Stimulated activated CD4-positive, alpha-beta T cell treated with anti-CD3 and anti-CD28 coated beads, Interleukin-12 subunit alpha, Interleukin-12 subunit beta, amount 100 ng/mL, for 24 hours (primary cell): ENCODE results near the gene RPH3AL.
"Not testable (repeated sequence)": the region's sequence is repeated elsewhere in the genome, so short reads cannot be mapped to it uniquely, and the experiment has no call there.

Source experiments
- DNase-seq, 2 experiments: peaks; one replicate each; pipeline ENCODE4 v3.0.0-alpha.2; 2020; ENCODE audit warnings: low read depth in 2 of 2

Gene RPH3AL

DNA sequence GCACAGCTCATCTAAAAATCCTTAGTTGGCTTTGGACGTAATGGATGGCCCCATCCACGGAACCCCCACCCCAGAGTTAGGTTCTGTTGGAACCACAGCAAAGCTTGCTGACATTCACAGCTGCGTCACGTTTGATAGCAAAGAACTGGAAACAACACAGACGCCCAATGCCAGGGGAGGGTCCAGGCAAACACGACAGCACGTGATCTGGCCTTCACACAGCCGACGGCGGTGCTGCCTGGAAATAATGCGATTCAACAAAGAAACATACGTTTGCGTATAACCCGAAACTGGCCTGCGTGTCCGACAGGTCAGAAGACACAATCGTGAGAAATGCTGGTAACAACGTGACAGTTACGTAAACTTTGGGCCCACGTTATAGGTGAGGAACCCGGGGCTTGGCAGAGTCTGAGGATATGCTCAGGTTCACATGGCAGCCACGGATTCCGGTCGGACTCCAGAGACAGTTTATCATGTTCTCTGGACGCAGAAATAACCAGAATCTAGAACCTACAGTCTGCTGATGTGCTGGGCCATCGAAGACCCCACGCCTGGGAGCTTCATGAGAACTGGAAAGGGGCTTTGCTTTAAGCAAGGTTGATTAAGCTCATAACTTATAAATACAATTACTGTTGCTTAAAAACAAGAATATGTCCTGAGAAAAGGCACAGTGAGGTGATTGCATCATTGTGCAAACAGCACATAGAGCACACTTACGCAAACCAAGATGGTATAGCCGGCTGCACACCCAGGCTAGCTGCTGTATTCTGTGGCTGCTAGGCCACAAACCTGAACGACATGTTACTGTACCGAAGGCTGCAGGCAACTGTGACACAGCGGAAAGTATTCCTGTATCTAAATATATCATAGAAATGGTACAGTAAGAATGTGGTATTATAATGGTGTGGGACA is 70.4 kb downstream of the RPH3AL start:
- no peak for DNase-seq

DNA sequence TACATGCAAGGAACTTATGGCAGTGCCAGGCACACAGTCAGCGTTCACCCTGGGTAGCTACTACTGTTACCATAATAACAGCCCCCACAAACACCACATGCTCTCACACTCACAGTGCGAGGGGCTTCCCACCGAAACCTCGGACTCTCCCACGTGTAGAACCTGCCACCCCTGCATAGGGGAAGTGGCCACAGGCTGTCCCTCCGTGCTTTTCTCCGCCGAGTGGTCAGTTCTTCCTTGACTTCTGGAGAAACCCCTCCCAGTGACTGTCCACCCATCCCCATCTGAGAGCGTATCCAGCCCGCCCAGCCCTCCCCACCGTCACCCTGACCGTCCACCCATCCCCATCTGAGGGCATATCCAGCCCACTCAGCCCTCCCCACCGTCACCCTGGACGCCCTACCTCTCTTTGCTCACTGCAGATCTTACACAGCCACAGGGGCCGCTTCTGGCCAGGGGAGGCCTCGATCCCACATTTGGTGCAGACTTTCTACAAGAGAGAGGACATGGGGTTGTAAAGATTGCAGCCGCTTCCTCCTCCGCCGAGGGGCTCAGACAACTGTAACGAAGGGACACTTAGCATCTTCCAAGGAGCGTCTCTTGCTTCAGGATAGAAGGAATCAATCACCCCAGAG is 71.1 kb downstream of the RPH3AL start:
- no peak for DNase-seq

DNA sequence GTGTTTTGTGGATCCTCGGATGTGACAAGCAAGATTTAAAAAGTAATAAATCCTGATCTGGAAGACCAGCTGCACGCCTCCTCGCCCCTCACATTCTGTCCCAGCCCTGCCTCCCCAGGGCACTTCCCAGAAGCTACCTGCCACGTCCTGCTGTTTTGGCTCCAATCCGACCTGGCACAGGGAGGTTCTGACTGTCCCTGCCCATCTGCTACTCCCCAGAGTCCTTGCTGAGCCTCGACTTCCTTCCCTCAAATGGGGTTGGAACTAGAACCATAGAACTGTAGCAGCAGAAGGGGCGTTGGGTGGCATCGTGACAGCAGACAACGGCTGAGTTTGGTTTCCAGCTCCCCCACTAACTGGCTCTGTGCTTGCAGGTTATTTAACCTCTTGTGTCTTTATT is 71.7 kb downstream of the RPH3AL start:
- no peak for DNase-seq

DNA sequence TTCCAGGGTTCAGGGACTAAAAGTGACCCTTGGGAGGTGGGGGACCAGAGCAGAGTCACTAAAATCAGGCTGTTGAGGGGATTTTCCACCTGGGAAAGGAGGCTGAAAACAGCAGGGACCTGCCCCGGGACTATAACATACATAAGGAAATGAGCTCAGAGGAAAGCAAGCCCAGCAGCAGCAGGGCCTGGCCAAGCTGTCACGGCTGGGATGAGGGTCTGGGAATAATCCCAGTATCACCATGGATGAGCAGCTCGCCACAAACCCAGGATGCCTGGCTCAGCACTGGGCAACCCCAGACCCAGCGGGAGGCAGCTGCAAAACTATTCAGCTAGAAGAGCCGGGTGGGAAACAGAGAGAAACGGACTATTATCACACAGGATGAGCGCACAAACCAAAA is 72.4 kb downstream of the RPH3AL start:
- no peak for DNase-seq

DNA sequence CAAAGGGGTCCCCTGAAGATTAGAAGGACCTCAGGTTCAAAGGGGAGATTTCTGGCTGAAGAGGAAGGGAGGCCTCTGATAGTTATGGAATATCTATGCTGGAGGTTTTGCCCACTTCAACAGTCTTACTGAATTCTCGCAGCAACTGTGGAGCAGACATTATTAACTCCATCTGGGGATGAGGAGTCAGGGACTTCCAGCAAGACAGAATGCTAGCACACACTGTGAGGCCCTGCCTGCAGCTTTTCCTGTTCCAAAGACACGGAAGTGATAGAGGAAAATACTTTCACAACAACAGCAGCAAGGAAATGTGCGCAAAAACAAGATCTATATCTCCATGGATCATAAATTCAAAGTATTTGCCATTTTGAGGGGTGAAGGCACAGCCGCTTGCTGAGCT is 72.8 kb downstream of the RPH3AL start:
- no peak for DNase-seq

DNA sequence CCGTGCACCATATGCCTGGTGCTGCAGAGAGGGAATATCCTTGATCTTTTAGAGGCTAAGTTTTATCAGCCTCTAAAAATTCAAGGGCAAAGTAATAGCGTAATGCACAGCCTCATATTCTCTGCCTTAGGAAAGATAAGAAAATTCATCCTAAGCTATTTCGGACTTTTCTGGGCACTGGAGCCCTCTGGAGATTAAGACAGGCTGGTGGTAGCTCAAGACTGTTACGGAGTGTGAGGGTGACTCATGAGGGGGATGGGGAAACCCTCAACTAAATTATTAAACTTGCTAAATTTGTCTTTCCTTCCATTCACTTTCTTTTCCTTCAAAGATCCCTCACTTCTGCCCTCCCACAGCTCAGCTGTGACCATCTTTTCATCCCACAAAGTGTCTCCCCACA is 73.3 kb downstream of the RPH3AL start:
- no peak for DNase-seq

DNA sequence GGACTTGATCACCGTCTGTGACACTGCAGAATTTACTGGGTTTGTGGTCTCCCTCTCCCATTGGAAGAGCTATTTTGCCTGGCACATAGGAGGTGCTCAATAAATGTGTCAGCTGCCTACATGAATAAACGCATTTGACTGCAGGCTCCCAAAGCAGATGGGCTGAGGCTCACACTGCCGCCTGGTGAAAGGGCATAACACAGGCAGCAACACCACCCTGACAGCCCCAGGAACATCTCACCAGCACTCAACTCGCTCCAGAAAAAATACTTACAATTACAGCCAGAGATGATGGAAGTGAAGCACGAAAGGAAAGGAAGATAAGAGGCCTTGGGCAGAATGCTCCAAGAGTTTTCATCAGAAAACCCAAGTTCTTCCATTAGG is 73.9 kb downstream of the RPH3AL start:
- no peak for DNase-seq

DNA sequence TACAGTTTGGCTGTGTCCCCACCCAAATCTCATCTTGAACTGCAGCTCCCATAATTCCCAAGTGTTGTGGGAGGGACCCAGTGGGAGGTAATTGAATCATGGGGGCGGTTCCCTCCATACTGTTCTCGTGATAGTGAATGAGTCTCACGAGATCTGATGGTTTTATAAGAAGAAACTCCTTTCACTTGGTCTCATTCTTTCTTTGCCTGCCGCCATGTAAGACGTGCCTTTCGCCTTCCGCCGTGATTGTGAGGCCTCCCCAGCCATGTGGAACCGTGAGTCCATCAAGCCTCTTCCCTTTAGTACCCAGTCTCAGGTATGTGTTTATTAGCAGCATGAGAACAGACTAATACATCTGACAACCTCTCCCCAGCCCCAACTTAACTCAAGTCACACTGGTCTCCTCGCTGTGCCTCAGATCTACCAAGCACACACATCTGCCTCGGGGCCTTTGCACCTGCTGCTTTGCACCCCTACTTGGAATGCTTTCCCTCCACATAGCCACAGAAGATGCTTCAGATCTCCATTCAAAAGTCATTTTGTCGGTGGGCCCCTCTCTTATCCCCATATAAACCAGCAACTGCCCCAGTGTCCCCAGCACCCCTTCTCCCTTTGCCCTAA is 74.4 kb downstream of the RPH3AL start:
- no peak for DNase-seq

DNA sequence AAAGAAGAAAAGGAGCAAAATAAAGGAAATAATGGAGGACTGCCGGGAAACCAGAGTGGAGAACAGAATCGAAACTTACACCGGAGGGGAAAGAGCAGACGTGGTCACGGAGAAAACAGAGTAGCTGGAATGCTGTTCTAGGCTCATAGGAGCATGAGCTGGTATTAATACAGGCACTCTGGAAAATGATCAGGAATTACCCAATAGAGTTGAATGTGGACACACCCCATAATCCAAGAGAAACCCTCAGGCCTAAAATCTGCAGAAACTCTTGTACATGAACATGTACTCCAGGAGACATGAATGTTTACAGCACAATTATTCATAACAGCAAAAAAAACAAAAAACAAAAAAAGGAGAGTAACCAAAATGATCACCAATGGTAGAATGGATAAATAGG is 77.7 kb downstream of the RPH3AL start:
- DNase-seq, result no peak

DNA sequence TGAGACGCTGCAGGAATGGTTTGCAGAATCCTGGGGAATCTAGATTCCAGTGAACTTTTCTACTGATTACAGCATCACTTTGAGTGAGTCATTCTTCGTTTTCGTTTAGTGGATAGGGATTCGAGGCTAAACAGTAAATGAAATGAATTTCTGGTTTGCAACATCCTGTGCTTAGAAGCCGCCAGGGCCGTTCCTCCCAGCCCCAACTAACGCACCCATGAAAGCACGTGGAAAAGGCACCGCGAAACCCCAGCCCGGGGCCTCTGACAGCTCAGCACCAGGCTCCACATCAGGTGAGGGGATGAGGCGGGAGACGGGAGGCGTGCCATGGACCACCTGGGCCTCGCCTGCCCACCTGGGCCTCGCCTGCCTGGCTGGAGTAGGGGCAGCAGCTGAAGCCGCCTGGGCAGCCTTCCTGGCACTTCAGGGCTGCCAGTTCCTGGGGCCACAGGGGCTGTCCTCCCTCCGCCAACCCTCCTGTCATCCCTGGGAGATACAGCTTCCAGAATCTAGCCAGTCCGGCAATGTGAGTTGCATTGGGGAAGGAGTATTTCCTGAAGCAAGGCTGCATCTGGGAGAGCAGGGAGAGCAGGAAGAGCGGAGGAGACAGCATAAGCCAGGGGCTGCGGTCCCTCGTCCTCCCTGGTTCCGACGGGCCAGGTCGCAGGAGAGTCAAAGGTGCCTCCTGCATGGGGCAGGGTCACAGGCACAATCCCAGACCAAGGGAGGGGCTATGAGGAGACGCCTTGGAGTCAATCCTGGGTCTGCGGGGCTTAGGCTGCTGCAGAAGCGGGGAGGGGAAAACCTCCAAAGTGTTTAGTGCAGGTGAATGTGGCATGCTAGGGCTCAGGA is 78.4 kb downstream of the RPH3AL start:
- no peak for DNase-seq

DNA sequence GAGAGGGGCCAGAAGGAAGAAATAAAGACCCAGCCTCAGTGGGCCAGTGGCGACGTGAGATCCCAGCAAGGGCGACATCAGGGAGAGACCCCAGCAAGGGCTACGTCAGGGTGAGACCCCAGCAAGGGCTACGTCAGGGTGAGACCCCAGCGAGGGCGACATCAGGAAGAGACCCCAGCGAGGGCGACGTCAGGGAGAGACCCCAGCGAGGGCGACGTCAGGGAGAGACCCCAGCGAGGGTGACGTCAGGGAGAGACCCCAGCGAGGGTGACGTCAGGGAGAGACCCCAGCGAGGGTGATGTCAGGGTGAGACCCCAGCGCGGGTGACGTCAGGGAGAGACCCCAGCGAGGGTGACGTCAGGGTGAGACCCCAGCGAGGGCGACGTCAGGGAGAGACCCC is 79.8 kb downstream of the RPH3AL start:
- DNase-seq, result not testable (repeated sequence)

DNA sequence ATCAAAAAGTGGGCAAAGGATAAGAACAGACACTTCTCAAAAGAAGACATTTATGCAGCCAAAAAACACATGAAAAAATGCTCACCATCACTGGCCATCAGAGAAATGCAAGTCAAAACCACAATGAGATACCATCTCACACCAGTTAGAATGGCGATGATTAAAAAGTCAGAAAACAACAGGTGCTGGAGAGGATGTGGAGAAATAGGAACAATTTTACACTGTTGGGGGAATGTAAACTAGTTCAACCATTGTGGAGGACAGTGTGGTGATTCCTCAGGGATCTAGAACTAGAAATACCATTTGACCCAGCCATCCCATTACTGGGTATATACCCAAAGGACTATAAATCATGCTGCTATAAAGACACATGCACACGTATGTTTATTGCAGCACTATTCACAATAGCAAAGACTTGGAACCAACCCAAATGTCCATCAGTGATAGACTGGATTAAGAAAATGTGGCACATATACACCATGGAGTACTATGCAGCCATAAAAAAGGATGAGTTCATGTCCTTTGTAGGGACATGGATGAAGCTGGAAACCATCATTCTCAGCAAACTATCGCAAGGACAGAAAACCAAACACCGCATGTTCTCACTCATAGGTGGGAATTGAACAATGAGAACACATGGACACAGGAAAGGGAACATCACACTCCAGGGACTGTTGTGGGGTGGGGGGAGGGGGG is 80.5 kb downstream of the RPH3AL start:
- DNase-seq, result not testable (repeated sequence)

DNA sequence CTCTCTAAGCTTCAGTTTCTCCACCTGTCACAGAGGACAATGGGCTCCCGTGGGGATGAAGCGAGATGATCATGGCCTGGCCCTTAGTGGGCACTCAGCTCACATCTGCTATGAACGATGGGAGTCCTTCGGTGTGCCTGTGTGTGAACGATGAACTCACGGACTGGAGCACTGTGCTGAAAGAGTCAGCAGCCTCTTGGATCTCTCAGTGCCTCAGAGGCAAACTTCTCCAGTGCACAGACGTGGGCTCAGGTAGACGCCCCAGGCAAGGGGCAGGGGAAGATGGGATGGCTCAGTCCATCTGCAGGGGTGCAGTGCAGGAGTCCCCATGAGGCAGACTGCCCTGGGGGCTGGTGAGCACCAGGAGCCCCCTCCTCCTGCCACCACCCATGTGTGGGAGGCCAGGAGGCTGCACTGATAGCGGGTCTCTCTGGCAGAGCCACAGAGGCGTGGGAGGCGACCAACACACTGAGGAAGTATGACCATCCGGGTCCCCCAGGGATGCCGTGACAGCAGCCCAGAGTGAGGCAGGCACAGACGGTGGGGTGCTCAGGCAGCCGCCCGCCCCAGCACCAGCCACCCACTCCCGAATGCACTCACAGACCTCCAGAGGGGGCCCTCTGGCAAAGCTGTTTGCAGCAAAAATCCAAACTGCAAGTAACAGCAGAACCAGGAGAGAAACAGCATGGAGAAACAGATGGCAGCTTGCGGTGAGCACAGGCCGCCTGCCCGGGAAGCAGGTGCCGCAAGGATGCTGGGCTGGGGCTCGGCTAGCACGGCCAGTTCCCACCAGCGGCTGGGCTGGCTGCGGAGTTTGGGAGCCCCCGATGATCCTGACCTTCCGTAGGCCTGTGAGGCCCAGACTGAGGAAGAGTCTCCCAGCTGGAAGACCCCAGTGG is 82.7 kb downstream of the RPH3AL start:
- no peak for DNase-seq

DNA sequence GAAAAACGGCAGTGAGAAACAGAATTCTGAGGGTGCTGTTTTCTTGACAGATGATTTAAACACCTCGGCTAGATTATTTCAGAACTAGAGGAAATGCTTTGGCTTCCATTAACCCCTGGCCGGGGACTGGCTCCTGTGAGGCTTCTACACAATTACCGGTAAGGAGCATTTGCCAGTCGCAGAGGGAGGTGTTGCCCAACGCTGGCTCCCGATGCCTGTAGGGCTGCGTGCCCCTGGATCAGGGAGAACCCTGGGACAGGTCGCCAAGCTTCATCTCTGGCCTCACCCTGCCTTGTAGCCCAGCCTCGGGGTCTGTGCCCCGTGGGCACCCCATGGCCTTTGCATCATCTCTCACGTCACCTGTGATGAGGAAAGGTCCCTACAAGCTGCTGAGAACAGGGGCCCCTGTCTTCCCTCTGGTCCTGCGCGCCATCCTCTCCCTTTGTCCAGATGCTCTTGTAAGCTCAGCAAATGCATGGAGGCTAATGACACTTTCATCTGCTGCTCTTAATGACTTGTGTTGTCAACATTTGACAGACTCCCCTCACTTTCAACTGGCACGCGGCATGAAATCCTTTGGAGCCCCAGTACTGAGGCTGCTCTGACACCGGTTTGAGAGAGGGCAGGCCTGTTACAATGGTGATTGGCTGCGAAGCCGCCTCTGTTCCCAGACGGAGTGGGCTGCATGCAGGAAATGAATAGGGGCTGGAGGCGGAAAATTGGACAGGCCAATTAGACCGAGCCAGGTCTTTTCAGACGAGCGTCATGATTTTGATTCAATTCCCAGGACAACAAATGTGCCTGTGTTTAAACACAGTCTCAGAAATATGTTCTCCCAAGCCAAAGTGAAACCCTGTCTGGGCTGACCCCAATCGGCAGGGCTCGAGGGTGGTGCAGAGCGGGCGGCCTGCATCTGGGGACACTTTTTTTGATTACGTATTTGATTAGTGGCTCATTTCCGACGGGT is 85.6 kb downstream of the RPH3AL start:
- DNase-seq, result no peak

DNA sequence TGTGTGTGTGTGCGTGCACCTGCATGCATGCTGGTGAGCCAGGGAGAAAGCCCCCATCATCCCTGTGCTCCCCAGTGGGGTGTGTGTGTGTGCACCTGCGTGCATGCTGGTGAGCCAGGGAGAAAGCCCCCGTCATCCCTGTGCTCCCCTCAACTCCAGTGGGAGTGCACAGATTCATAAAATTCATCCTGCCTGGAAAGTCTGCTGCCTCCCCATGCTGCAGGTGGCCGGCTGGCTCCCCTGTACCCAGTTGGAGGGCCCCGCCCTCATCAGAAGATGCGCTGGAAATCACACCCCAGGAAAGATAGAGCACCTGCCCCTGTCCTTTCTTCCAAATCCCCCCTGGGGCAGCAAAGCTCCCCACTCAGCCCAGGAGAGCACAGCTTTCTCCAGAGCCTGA is 86.4 kb downstream of the RPH3AL start:
- DNase-seq, result no peak

DNA sequence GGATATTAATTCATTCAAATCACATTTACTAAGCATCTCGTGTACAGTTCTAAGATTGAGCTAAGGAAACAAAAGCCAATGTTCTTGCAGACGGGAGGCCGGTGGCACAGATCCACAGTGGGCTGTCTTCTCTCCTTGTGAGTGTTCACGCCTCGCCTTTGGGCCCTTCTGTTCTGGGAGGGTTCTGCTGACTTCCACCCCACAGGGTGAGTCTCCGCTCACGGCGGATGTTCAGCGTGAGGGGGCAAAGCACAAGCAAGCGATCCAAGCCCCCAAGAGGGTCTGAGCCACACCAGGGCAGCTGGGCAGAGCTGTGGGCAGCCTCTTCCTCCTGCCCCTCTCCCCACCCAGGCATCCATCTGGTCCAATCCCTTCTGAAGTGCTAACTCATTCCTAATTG is 86.9 kb downstream of the RPH3AL start:
- DNase-seq, result no peak

DNA sequence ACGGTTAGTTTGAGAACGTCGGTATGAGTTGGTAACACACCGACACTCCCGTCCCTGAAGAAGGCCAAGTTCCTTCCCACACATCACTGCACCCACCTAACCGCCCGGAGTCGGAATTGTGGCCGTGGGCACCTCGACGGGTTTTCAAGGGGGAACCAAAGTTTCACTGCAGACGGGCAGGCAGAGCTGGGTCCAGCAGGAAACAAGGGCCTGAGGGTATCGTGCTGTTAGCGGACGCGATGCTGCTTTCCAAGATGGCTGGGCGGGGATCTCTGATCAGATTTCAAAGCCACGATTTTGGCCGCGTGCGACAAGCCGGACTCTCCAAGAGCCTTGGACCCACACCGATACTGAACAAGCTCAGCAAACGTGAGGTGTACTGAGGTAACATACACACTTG is 88.8 kb downstream of the RPH3AL start:
- no peak for DNase-seq

DNA sequence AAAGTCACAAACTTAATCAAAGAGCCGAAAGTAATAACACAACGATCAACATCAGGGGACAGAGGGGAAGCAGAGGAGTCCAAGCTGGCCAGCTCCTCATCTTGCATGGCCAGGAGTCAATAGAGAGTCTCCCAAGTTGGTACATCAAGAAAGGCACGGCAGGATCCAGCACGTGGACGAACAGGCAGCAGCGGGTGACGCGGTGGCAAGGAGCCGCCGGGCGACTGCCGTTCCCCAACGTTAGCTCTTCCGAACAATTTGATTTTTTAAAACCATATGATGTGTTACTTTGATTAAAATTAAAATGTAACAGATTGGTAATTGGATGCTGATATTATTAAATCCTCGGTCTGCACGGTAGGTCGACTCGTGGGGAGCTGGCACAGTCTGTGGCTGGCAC is 89.3 kb downstream of the RPH3AL start:
- DNase-seq, result no peak

DNA sequence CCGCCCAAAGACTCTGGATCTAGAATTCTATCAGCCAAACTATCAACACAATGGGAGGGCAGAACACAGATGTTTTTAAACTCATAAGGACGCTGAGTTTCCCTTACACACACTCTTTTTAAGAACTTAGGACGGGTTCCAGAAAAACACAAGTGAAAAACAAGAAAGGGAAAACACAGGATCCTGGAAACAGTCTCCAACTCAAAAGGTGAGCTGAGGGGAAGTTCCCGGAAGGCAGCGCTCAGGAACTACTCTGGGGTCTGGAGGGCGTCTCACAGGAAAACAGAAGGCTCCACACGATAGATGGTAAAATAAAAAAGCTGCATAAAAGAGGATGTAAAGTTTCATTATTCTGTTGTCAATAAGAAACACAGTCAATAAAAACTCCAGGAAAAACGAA is 91.0 kb downstream of the RPH3AL start:
- DNase-seq, result no peak
